Subcutaneous adipose tissue (tissue), 4 donors: ENCODE data around the gene C6orf132. TPM values are rescaled to one million over a fixed set of nuclear protein-coding genes. Genes with fewer than 3 reads are reported as not detected.

Experiments
- CTCF ChIP-seq: fragments of 450-650 bp; IDR thresholded peaks from one replicate; pipeline ENCODE4 v1.5.1; 2016; ENCODE audit warnings: low read depth, mild to moderate bottlenecking, control low read depth, antibody characterized with exemption, moderate library complexity
- total RNA-seq, 4 donors: library from RNA; depleted of rRNA; stranded (reverse); fragments of >200 nt; gene quantifications; one replicate each; pipeline ENCODE4 v1.1.0, GENCODE V29; 2016

C6orf132 gene
- total RNA-seq, 4 donors from 2014 or later, result 1.3 to 5.3 (median 2.6) TPM

GRCh38 chr6:42108071-42108470 lies 34.3 kb downstream of the C6orf132 start:
- no peak for TF ChIP-seq CTCF

DNA sequence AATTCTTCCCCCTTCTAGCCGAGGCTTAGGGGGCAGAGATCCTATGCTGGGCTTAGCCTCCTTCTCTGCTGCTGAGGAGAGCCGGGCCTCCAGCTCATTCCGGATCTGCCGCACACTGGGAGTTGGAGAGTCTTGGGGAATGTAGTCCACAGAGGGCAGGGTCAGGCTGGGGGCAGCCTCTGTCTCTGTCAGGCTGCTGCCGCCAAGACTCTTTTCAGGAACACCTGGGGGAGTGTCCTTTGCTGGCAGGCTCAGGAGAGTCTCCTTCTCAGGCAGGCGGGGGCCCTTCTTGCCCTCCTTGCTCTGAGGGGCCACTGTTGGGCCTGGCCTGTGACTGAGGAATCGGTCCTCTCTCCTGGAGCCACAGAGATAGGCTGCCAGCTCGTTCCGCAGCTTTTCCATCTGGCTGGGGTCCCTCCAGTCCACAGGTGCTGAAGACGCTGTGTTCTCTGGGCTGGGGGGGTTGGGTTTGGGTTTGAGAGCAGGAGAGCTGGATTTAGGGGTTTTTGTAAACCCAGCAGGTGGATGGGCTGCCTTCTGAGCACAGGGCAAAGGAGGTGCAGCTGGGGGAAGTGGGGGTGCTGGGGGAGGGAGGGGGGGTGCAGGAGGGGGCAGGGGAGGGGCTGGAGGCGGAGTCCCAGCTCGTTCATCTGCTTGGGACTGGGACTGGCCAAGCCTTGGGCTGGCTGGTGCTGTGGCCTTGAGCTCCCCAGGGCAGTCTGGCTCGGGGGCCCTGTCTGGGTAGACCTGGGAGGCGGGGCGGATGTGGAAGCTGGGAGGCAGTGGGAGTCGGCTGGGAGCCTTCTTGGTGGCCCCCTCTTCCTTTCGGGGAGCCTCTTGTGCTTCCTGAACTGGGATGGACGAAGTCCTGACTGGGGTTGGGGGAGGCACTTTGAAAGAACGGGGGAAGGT lies 36.1 kb downstream of the C6orf132 start:
- no peak for TF ChIP-seq CTCF

GRCh38 chr6:42105709-42106108 lies 36.7 kb downstream of the C6orf132 start:
- no peak for TF ChIP-seq CTCF

- no peak for TF ChIP-seq CTCF
Measured at GRCh38 chr6:42105156-42105648, 37.2 kb downstream of the C6orf132 start.

DNA sequence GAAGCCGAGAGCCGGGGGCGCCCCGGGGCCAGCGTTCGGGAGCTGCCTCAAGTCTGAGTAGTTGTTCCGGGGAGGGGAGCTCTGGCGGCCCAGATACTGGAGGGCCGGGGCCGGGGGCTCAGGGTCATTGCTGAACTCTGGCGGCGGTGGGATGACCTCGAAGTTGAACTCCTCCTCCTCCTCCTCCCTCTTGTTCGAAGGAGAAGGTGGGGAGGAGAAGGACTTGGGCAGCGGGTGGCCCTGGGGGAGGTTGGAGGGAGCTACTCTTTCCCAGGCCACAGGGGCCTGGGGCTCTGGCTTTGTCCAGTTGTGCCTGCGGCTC lies 37.7 kb downstream of the C6orf132 start:
- TF ChIP-seq CTCF, result no peak

DNA sequence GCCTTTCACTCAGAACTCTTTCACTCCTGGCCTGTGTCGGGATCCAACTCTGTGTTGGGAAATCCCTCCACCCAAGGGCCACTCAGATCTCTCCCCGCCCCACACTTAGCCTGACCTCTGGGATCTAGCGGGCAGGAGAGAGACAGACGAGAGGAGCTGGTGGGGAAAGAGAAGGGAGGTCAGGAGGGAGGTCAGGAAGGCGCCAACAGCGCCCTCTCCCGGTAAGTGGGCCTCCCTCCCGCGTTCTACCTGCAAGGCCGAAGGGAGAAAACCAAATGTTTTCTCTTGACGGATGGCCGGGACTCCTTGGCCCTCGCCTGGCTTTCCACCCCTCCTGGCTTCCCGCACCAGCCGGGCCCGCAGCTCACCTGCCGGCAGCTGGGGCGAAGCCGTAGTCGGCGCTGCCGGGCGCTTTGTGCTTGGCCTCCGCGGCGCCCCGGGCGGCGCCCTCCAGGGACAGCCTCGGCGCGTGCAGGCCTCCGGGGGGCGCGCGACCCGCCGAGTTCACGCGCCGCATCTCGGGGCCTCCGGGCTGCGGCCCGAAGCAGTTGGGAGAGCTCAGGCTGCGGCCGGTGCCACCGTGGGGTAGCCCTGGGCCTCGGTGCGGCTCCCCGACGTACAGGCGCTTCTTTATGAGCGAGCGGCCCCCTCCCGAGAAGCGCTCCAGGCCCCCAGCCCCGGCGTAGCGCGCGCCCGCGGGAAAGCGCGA lies 38.2 kb downstream of the C6orf132 start:
- no peak for TF ChIP-seq CTCF

DNA sequence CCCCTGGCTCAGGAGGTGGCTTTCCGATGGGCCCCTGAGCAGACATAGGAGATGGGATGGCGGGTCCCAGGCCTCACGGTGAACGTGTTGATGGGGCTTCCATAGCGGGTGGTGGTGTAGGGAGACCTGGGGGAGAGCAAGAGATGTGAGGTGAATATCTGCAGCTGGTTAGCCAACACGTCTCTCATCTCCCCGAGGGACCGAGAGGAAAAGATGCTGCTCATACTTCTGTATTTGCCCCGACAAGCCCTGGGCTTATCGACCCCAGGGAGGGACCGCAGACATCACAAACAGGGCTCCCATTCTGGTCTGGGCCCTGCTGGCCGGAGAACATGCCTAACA lies 38.7 kb downstream of the C6orf132 start:
- no peak for TF ChIP-seq CTCF
